UCSD-AML1 (cell line): Measurements from ENCODE around the gene IFNL4.
A peak's percentile ranks its signal among the peaks of the same experiment; 100 is the strongest.
"Not testable (repeated sequence)": the region's sequence is repeated elsewhere in the genome, so short reads cannot be mapped to it uniquely, and the experiment has no call there.

ENCODE experiments used
- DNase-seq: peaks from one replicate; lab custom pipeline; 2025; ENCODE audit not compliant: unreplicated experiment; lab: John Stamatoyannopoulos, UW

Gene IFNL4

DNA sequence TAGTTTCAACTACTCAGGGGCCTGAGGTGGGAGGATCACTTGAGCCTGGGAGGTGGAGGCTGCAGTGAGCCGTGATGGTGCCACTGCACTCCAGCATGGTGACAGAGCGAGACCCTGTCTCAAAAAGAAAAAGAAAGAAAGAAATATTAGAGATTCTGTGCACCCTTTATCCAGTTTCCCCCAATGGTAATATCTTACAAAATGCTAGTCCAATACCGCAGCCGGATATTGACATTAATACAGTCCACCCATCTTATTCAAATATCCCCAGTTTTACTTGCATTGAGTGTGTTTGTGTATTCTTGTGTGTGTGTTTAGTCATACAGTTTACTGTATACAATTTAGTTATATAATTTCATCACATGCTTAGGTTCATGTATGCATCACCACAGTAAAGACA, 8.6 kb upstream of the IFNL4 start:
- DNase-seq = no peak

DNA sequence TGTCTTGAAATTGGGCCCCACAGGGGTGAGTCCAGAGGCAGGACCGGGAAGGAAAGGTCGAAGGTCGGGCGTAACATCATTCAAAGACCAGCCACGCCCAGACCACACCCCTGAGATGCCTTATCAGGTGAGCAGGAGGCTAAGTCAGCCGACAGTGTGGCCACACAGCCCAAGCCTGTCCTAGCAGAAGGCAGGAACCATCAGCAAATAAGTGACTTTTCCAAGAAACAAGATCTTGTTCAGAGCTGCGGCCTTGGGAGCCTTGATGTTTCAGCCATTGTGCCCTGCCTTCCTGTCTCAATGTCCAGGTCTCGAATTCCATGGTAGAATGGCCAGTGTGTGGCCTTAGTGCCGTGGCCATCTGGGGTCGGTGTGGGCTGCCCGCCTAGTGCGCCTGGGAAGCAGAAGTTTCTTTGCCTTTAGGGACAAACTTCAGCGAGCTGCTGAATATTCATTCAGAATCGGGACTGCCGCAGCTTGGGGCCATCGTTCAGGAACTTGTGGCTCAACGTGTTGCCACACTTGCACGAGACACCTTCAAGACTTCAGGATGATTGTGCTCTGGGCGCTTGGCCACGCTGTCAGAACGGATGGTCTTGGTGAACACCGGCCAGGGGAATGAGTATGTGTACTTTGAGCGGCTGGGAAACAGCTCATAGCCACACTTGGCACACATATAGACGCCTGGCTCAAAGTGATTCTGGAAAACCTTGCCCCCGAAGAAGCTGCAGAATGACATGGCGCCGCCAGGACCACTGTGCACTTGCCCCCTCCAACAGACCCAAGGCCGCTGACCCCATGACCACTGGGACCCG, 6.1 kb upstream of the IFNL4 start:
- DNase-seq = no peak

DNA sequence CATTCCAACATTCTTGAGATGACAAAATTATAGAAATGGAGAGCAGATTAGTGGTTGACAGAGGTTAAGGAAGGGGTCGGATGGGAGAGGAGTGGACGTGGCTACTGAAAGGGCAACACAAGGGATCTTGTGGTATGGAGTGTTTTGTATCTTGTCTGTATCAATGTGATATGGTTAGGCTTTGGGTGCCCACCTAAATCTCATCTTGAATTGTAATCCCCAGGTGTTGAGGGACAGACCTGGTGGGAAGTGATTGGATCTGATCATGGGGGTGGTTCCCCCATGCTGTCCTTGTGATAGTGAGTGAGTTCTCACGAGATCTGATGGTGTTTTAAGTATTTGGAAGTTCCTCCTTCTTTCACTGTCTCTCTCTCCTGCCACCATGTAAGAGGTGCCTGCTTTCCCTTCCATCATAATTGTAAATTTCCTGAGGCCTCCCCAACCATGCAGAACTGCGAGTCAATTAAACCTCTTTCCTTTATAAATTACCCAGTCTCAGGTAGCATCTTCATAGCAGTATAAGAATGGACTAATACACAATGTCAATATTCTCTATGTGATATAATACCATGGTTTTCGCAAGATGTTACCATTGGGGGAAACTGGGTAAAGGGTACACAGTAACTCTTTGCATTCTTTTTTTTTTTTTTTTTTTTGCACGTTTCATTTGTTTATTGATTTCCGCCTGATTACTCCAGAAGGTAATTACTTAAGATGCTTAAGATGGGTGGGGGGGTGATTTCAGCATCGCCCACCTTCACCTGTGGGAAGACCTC, 4.9 kb upstream of the IFNL4 start:
- no peak for DNase-seq

DNA sequence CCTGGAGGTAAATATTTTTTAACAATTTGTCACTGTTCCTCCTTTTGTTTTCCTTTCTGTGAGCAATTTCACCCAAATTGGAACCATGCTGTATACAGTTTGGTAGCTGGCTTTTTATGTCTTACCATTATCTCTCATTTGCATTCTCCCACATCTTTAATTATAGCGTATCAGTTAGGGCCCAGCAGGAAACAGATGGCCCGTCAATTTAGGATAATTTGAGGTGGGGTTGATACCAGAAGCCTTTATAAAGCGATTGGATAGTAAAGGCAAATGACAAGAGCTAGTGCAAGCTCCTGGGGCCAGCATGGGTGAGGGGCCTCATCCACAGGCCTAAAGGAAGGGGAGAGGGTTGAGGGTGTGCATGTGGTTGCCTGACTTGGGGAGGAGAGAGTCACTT, 3.8 kb upstream of the IFNL4 start:
- peak; percentile 20 for DNase-seq

DNA sequence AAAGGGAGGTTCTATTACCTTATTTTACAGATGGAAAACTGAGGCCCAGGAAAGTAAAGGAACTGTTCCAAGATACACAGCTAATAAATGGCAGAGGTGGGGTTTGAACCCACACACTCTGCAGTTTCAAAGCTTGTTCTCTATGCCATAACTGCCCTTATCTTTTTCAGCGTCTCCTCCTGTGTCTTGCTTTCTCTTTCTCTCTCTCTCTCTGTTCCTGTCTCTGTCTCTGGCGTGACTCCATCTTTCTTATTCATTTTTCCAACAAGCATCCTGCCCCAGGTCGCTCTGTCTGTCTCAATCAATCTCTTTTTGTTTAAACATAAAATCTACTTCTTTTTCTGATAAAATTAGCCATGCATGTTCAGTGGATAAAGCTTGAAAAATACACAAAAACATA, 3.2 kb upstream of the IFNL4 start:
- DNase-seq = no peak

DNA sequence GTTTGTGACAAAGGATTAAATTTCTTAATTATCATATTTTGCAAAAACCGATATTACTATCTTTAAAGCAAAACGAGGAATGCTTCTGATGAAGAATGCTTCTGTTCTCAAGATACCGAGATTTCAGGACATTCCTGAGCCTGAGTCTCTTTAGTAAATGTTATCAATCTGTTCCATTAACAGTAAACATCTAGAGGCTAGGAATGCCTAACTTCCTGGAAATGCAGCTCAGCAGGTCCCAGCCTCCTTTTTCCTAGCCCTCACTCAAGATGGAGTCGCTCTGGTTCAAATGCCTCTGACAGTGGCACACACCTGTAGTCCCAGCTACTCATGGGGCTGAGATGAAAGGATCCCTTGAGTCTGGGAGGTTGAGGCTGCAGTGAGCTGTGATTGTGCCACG, 2.4 kb upstream of the IFNL4 start:
- no peak for DNase-seq

DNA sequence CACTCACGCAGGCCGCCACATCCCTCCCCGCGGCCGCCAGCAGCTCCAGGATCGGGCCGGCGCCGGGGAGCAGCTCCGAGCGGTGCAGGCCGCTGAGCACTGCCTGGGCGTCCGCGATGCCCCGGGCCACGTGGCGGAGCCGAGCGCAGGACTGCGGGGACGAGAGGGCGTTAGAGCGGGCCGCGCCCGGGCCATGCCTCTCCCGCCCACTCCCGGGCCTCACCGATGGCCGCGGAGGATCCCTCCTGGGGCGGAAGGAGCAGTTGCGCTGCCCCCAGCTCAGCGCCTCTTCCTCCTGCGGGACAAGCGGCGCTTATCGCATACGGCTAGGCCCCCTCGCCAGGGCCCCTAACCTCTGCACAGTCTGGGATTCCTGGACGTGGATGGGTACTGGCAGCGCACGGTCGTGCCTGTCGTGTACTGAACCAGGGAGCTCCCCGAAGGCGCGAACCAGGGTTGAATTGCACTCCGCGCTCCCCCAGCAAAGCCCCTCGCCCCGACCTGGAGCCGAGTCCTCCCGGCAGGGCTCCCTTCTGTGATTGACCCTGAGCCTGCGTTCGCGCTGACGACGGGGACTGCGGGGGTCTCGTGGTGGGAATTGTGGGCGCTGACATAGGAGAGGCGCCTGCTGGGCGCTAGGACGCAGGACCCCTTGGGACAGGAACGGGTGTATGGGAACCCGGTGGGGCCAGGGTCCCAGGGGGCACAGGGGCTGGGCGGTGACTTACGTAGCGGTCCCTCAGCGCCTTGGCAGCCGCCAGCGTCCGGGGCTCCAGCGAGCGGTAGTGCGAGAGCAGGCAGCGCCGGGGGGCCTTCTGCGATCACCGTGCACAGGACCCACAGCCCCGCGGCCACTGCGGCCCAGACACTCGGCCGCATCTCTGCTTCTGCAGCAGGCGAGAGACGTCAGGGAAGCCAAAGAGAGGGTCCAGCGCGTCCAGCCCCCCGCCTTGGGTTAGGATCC, 673 bp downstream of the IFNL4 start:
- no peak for DNase-seq

DNA sequence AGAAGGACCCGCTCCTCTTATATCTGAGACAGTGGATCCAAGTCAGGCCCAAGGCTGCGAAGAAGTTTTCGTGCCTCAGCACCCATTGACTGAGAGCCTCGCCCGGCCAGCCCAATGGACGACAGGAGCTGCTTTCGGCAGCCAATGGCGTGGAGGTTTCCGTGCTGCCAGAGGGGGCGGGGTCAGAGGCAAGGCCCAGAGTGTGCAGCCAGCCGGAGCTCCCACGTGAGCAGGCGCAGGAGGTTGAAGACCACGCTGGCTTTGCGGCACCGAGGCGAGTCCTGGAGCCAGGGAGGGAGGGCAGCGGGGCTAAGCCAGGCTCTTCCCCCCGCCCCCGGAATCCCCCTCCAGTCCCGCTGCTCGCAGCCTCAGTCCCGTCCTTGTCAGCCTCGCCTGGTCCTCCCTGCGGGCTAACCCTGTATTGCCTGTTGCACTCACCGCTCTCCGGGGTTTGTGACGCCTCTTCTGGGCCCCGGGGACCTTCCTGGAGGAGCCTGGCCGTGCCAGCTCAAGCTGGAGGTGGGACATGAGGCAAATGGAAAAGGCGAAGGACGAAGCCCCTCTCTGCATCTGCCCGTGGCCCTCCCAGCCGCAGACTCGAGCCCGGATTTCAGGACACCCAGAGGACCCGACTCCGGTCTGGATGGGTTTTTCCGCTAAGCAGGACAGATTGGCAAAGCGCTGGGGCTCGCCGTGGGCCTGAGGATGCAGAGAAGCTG, 1.5 kb downstream of the IFNL4 start:
- no peak for DNase-seq

DNA sequence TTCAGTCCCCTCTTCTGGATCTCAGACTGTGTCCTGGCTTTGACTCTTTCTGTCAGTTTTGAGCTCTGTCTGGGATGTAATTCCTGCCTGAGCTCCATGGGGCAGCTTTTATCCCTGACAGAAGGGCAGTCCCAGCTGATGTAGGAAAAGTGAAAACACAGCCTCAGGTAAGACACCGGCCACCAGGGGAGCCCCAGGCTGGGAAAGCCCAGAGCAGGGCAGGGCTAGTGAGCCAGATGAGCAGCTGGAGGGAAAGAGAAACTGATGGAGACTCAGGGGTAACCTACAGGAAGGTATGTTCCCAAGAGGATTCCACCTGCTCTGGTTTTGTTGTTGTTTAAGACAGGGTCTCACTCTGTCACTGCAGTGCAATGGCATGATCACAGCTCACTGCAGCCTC, 3.5 kb downstream of the IFNL4 start:
- not testable (repeated sequence) for DNase-seq

DNA sequence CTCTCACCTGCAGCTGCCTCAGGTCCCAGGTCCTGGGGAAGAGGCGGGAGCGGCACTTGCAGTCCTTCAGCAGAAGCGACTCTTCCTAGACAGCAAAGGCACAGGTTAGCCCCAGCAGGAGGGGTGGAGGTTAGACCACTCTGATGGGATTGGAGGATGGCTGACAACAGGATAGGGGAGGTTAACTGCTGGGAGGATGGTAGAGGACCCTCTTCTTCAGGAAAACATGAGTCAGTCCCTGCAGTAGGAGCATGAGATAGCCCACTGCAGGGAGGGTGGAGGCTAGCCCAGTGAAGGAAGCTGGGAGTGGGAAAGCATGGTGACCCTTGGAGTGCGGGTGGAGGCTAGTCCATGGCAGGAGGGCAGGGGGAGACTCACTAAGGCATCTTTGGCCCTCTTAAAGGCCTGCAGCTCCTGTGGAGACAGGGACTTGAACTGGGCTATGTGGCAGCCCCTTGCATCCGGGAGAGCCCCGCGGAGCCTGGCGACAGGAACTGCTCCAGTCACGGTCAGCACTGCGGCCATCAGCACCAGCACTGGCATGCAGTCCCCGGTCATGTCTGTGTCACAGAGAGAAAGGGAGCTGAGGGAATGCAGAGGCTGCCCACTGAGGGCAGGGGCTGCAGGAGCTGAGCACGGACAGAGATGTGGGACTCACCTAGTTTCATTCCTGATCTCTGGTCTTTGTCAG, 4.1 kb downstream of the IFNL4 start, which contains the start of gene IFNL3:
TSS of gene IFNL3 (minus strand) at position 597 of the 691 bp plus-strand sequence. CDS start at position 558, 39 bp downstream.
- not testable (repeated sequence) for DNase-seq

DNA sequence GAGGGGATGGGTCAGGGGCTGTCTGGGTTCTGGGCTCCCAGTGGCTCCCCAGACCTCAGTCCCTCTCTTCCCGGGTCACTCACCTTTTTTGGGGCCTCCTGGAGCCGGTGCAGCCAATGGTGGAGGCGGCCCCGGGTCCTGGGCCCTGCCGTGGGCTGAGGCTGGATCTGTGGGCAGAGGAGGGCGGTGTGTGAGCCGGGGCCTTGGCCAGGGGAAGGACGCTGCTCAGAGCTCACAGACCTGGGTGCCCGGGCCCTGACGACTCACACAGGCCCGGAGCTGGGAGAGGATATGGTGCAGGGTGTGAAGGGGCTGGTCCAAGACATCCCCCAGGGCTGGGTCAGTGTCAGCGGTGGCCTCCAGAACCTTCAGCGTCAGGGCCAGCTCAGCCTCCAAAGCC, 4.9 kb downstream of the IFNL4 start:
- not testable (repeated sequence) for DNase-seq

DNA sequence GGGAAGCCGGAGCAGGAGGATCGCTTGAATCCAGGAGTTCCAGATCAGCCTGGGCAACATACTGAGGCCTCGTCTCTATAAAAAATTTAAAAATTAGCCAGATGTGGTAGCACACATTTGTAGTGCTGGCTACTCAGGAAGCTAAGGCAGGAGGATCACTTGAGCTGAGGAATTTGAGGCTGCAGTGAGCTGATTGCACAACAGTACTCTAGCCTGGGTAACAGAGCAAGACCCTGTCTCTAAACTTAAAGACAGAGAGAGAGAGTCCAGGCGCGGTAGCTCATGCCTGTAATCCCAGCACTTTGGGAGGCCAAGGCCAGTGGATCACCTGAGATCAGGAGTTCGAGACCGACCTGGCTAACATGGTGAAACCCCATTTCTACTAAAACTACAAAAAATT, 8.2 kb downstream of the IFNL4 start:
- no peak for DNase-seq

DNA sequence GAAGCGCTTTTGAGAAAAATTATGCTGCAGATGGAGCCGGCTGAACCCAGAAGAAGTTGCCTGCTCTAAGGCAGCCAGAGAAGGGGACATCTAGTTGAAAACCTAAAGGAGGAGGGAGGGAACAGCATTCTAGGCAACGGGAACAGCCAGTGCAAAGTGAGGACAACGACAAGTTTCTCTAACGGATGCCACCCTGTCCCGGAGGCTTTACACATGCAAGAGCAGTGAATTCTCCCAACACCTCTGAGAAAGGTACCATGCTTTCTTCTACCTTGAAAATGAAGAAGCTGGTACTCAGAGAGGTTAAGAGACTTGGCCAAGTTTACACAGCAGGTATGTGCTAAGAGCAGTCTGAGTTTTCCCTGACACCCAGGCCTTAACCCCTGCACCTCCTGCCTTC, 9.7 kb downstream of the IFNL4 start:
- DNase-seq = no peak

DNA sequence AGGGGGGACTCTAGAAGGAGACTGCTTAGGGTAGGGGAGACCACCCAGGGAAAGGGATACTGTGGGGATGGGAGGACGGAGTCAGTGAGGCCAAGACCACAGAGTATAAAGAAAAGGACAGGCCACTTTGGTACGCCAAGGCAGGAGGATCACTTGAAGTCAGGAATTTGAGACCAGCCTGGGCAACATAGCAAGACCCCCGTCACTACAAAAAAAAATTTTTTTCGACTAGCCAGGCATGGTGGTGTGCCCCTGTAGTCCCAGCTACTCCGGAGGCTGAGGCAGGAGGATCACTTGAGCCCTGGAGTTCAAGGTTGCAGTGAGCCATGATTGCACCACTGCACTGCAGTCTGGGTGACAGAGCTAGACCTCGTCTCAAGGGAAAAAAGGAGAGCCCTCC, 10.4 kb downstream of the IFNL4 start:
- no peak for DNase-seq

DNA sequence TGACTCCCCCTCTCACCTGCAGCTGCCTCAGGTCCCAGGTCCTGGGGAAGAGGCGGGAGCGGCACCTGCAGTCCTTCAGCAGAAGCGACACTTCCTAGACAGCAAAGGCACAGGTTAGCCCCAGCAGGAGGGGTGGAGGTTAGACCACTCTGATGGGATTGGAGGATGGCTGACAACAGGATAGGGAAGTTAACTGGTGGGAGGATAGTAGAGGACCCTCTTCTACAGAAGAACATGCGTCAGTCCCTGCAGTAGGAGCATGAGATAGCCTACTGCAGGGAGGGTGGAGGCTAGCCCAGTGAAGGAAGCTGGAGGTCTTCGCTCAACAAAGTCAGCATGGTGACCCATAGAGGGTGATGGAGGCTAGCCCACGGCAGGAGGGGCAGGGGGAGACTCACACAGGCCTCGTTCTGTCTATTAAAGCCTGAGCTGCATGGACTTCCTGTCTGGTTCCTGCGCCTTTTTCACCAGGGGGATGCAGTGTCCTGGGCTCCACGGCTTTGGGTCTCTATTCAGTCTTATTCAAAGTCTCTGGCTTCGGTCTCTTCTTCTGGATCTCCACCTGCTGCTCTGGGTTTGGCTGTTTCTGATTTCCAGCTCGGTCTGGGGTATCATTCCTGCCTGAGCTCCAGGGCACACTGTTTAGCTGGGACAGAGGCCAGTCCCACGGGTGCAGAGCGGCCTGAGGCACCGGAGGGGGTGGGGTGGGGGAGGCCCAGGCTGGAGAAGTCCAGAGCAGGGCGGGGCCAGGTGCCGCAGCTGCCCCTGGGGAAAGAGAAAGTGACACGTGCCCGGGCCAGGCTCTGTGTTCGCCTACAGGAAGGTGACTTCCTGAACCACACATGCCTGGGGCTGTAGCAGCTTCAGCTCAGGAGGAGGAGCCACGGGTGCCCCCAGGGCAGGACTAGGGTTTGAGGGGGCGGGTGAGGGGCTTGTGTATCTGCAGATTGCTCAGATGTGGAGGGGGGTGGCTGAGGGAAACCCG, 11.2 kb downstream of the IFNL4 start:
- peak; percentile 61 for DNase-seq

DNA sequence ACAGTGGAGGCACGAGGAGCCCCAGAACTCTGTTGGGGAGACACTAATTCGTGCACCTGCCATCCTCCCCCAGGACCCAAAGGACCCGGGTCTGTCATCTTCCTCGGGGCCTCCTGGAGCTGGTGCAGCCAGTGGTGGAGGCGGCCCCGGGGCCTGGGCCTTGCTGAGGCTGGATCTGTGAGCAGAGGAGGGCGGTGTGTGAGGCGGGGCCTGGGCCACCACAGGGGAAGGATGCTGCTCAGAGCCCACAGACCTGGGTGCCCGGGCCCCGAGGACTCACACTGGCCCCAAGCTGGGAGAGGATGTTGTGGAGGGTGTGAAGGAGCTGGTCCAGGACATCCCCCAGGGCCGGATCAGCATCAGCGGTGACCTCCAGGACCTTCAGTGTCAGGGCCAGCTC, 12.1 kb downstream of the IFNL4 start:
- no peak for DNase-seq

DNA sequence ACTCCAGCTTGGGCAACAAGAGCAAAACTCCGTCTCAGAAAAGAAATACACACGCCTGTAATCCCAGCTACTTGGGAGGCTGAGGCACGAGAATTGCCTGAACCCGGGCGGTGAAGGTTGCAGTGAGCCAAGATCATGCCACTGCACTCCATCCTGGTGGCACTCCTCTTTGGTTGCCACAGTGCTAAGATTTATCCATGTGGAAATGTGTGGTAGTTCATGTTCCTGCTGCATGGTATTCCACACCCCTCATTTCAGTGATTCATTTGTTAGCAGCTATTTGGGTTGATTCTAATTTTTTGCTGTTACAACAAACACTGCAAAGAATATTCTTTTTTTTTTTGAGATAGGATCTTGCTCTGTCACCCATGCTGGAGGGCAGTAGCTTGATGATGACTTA, 15.9 kb downstream of the IFNL4 start:
- DNase-seq = no peak

DNA sequence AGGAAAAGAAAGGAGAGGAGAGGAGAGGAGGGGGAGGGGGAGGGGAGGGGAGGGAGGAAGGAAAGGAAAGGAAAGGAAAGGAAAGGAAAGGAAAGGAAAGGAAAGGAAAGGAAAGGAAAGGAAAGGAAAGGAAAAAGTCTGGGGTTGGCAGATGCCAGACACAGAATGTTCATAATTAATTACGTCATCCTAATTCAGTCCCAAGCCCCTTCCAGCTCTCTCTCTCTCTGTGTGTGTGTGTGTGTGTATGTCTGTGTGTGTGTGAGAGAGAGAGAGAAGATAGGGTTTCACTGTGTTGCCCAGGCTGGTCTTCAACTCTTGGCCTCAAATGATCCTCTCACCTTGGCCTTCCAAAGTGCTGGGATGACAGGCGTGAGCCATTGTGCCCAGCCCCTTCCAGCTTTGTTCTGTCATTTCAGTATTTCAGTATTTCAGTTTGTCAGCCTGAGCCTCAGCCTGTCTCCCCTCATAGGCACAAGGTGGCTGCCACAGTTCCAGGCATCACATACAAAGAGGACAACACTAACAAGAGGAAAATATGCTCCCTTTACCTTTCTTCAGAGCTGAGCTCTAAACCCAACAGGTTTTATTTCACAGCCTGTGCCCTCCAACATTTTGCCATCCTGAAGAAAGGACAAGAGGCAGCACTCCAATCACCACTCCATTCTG, 18.4 kb downstream of the IFNL4 start:
- DNase-seq = no peak
